Body of pancreas (tissue), 4 donors: ENCODE data around the gene DOK5. TPM values are rescaled to one million over a fixed set of nuclear protein-coding genes. Genes with fewer than 3 reads are reported as not detected.

ENCODE experiments used
- ATAC-seq: fragments of 150-250 bp; one replicate; pipeline ENCODE4 v1.9.1; 2016
- DNase-seq, 4 donors: peaks; one replicate each; pipeline ENCODE4 v3.0.0-alpha.2; 2019
- H3K27ac ChIP-seq, 4 donors: fragments of 200-600 bp; sonication (generic); 1 replicate in 3 of 4; 2 replicates in 1 of 4; pipeline versions ENCODE4 v1.5.1 to v1.6.1; 2016 to 2019; ENCODE audit warnings: mild to moderate bottlenecking in 1 of 4, mixed read lengths in 1 of 4, moderate library complexity in 1 of 4
- H3K27me3 ChIP-seq, 2 donors: fragments of 200-600 bp; sonication (generic); one replicate each; pipeline ENCODE4 v1.6.0; 2016; ENCODE audit warnings: mild to moderate bottlenecking in 1 of 2
- H3K36me3 ChIP-seq, 2 donors: fragments of 200-600 bp; sonication (generic); replicated peaks in 1 of 2; 2 replicates each; pipeline ENCODE4 v1.5.1; 2016; ENCODE audit warnings: low read depth in 2 of 2; ENCODE audit not compliant: insufficient read depth in 1 of 2
- H3K4me1 ChIP-seq: fragments of 200-600 bp; sonication (generic); one replicate; pipeline ENCODE4 v1.6.0; 2016
- H3K4me3 ChIP-seq, 2 donors: fragments of 200-600 bp; sonication (generic); 1 replicate in 1 of 2; 2 replicates in 1 of 2; pipeline ENCODE4 v1.5.1; 2016 to 2019
- H3K9me3 ChIP-seq, 3 donors: fragments of 200-600 bp; sonication (generic); 1 replicate in 2 of 3; 2 replicates in 1 of 3; pipeline ENCODE4 v1.5.1; 2016
- CTCF ChIP-seq, 7 experiments: fragments of 450-650 bp in 4 of 7; fragments of 200-600 bp in 3 of 7; sonication (generic) in 3 of 7; IDR thresholded peaks; one replicate each; pipeline ENCODE4 v1.5.1; 2016 to 2019; ENCODE audit warnings: antibody characterized with exemption in 7 of 7
- POLR2A ChIP-seq, 3 donors: fragments of 450-650 bp; IDR thresholded peaks; one replicate each; pipeline ENCODE4 v1.6.1; 2016; ENCODE audit warnings: antibody characterized with exemption in 3 of 3, mild to moderate bottlenecking in 2 of 3
- WGBS, 2 donors: methylation state at CpG; one replicate each; pipeline ENCODE4 v1.1.5; 2017; 5-methylcytosine and 5-hydroxymethylcytosine counted together
- intact Hi-C: fragments of 100-400 bp; cut with DNase I; formaldehyde crosslinking; loops from one replicate; pipeline ENCODE4 v1.15.1; 2023
- total RNA-seq, 2 donors: library from RNA; depleted of rRNA; stranded (reverse); fragments of >200 nt; gene quantifications; one replicate each; pipeline ENCODE4 v1.1.0, GENCODE V29; 2016

The DOK5 gene
- total RNA-seq, 2 donors from 2014 or later: 1.3 TPM; not detected in 1

GRCh38 chr20:54486585-54486984 is 11.2 kb downstream of the DOK5 start:
- DNase-seq: no peak
- intact Hi-C loops: no loop called here
- no peak for ATAC-seq
- Histone ChIP-seq H3K4me1 (no peaks in the 10 kb centered on the region), H3K27ac (no peak overlapping the region), H3K9me3 (no peaks in the 10 kb centered on the region), H3K27me3 (no peaks in the 10 kb centered on the region), H3K36me3 (no peaks in the 10 kb centered on the region), H3K4me3 (no peak overlapping the region)
- 72 to 77% methylated on average over 4 of the region's 4 CpGs for WGBS, 2 donors
- no peak for TF ChIP-seq CTCF (IDR thresholded peaks at IDR 0.05)
- no peak for TF ChIP-seq POLR2A (IDR thresholded peaks at IDR 0.05)

GRCh38 chr20:54488442-54488841 is 13.0 kb downstream of the DOK5 start:
- Histone ChIP-seq H3K27me3 (no peaks in the 10 kb centered on the region), H3K36me3 (no peaks in the 10 kb centered on the region), H3K27ac (no peak overlapping the region), H3K9me3 (no peaks in the 10 kb centered on the region), H3K4me3 (no peak overlapping the region), H3K4me1 (no peaks in the 10 kb centered on the region)
- no peak for ATAC-seq
- TF ChIP-seq CTCF (IDR thresholded peaks at IDR 0.05) (no peak), POLR2A (IDR thresholded peaks at IDR 0.05) (no peak)
- intact Hi-C loops: no loop called here
- DNase-seq: no peak
- WGBS, 2 donors: 54 to 64% methylated on average over 2 of the region's 2 CpGs

GRCh38 chr20:54491506-54491905 is 16.1 kb downstream of the DOK5 start:
- DNase-seq (no peak), ATAC-seq (no peak)
- Histone ChIP-seq H3K4me3 (no peak overlapping the region), H3K4me1 (no peaks in the 10 kb centered on the region), H3K36me3 (no peaks in the 10 kb centered on the region), H3K9me3 (no peaks in the 10 kb centered on the region), H3K27me3 (no peaks in the 10 kb centered on the region), H3K27ac (no peak overlapping the region)
- 82 to 83% methylated on average over 7 of the region's 7 CpGs for WGBS, 2 donors
- intact Hi-C loops: no loop called here
- TF ChIP-seq CTCF (IDR thresholded peaks at IDR 0.05) (no peak), POLR2A (IDR thresholded peaks at IDR 0.05) (no peak)

- H3K4me1 ChIP-seq: no peaks in the 10 kb centered on the region
- no peak overlapping the region for H3K27ac ChIP-seq
- H3K4me3 ChIP-seq: no peak overlapping the region
- H3K36me3 ChIP-seq: no peaks in the 10 kb centered on the region
- DNase-seq (no peak), ATAC-seq (no peak)
- intact Hi-C loops: no loop called here
- 65 to 72% methylated on average over 3 of the region's 3 CpGs for WGBS, 2 donors
- H3K27me3 ChIP-seq: no peaks in the 10 kb centered on the region
- TF ChIP-seq POLR2A (IDR thresholded peaks at IDR 0.05) (no peak), CTCF (IDR thresholded peaks at IDR 0.05) (no peak)
- no peaks in the 10 kb centered on the region for H3K9me3 ChIP-seq
Observed at GRCh38 chr20:54494303-54495006, 19.1 kb downstream of the DOK5 start.
